K562 (cell line): Measurements from ENCODE around the gene LHB.

ENCODE experiments used
- CTCF ChIP-seq, 3 experiments: IDR thresholded peaks in 2 of 3; conservative IDR thresholded peaks in 1 of 3; 2 replicates each; pipeline ENCODE4 v1.5.1; 2011 to 2012; ENCODE audit warnings: low read length in 3 of 3, mild to moderate bottlenecking in 3 of 3, control low read depth in 2 of 3, improper control_type of control experiment in 1 of 3, inconsistent platforms in 1 of 3, low read depth in 1 of 3, mixed read lengths in 1 of 3, moderate library complexity in 1 of 3; ENCODE audit not compliant: insufficient read depth in 2 of 3
- DIDO1 ChIP-seq: fragments of 450-650 bp; IDR thresholded peaks from 2 replicates; pipeline ENCODE4 v1.6.1; 2016; ENCODE audit warnings: low read depth, missing biosample characterization, missing genetic modification characterization
- HDAC2 ChIP-seq: fragments of 450-650 bp; IDR thresholded peaks from 2 replicates; pipeline ENCODE4 v1.6.1; 2016; ENCODE audit warnings: mild to moderate bottlenecking
- MXI1 ChIP-seq: IDR thresholded peaks from 2 replicates; pipeline ENCODE4 v1.6.1; 2011; ENCODE audit warnings: low read depth, mild to moderate bottlenecking, improper control_type of control experiment, low read length
- MYNN ChIP-seq, 2 experiments: sonication (generic); formaldehyde crosslinking in 1 of 2; IDR thresholded peaks; 2 replicates each; pipeline versions ENCODE4 v1.5.0 to v1.6.1; 2016 to 2020; ENCODE audit warnings: antibody characterized with exemption in 1 of 2, missing genetic modification reagents in 1 of 2
- POLR2A ChIP-seq: fragments of 450-650 bp; conservative IDR thresholded peaks from 2 replicates; pipeline ENCODE4 v1.6.1; 2016
- PRDM10 ChIP-seq: fragments of 450-650 bp; IDR thresholded peaks from 2 replicates; pipeline ENCODE4 v1.6.1; 2018; ENCODE audit not compliant: partially characterized antibody

DNA sequence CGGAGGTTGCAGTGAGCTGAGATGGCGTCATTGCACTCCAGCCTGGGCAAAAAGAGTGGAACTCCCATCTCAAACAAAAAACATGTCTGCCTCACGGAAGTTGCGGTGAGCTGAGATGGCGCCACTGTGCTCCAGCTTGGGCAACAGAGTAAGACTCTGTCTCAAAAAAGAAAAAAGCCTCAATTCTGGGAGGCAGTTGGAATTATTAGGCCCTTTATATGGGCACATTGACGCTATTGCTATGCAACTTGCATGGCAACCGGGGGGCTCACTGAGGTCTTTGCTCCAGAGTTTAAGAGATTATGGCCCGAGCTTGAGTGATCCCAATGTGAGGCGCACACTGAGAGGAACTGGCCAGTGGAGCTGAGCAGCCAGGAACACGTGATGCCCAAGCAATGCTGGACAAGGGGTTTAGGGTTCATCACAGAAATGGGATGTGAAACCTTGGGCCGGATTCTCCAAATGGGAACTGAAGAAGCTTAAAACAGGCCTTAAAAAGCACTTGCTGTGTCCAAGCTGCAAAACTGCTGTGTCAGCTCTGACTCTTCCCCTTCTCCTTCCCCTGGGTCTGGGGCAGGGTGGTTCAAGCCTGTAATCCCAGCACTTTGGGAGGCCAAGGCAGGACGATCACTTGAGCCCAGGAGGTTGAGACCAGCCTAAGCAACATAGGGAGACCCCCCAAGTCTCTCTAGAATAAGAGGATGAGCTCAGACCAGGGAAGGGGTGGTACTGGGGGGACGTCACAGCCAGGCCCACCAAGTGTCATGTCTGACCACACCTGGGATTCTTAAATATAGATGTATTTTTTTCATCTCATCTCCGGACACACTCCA is 49.3 kb downstream of the LHB start:
- TF ChIP-seq DIDO1 (tag) = no peak
- no peak; the same call in none of the 2 replicates for TF ChIP-seq MXI1
- TF ChIP-seq CTCF (IDR thresholded peaks at IDR 0.05 in 2 of 3, conservative IDR thresholded peaks at IDR 0.05 in 1 of 3; ENCODE audit: insufficient read depth in 2 of 3, low read depth in 1 of 3, low read length in 3 of 3) = no peak
- TF ChIP-seq POLR2A = peak; percentile 94
- peak; percentile 75 for TF ChIP-seq MYNN (IDR thresholded peaks at IDR 0.05)
- no peak for TF ChIP-seq MYNN (CRISPR knock-in tag; IDR thresholded peaks at IDR 0.05)
- peak; percentile 65 for TF ChIP-seq PRDM10
- no peak for TF ChIP-seq HDAC2
